Hepatocyte (in vitro differentiated cells): ENCODE measurements around the gene MT1M.

Experiments used
- CTCF ChIP-seq: fragments of 200-600 bp; sonication (generic); IDR thresholded peaks from 2 replicates; pipeline ENCODE4 v1.5.1; 2016; ENCODE audit warnings: antibody characterized with exemption, mild to moderate bottlenecking; ENCODE audit not compliant: poor library complexity
- EZH2 ChIP-seq: fragments of 200-600 bp; sonication (generic); IDR thresholded peaks from 2 replicates; pipeline ENCODE4 v1.6.1; 2016; ENCODE audit warnings: antibody characterized with exemption, mild to moderate bottlenecking, borderline replicate concordance

DNA sequence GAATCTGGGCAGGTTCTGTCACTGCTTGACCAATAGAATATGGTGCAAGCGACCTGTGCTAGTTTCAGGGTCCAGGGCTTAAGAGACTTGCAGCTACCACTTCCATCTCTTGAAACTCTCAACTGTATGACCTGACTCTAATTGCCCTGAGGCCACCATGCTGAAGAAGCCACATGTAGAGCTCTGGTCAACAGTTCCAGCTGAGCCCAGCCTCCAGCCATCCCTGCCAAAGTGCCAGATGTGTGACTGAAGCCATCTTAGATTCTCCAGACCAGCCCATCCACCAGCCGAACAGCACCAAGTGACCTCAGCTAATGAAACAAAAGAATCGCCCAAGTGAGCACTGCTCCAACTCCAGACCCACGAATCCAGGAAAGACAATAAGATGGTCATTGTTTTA lies 27.5 kb upstream of the MT1M start:
- TF ChIP-seq EZH2 (no peak), CTCF (no peak)
